Measurements from ENCODE around the gene GRB10. TPM values are rescaled to one million over a fixed set of nuclear protein-coding genes. Genes with fewer than 3 reads are reported as not detected.

Gene GRB10
- total RNA-seq, 1 donor from 2014 or later: 48.6 TPM

DNA sequence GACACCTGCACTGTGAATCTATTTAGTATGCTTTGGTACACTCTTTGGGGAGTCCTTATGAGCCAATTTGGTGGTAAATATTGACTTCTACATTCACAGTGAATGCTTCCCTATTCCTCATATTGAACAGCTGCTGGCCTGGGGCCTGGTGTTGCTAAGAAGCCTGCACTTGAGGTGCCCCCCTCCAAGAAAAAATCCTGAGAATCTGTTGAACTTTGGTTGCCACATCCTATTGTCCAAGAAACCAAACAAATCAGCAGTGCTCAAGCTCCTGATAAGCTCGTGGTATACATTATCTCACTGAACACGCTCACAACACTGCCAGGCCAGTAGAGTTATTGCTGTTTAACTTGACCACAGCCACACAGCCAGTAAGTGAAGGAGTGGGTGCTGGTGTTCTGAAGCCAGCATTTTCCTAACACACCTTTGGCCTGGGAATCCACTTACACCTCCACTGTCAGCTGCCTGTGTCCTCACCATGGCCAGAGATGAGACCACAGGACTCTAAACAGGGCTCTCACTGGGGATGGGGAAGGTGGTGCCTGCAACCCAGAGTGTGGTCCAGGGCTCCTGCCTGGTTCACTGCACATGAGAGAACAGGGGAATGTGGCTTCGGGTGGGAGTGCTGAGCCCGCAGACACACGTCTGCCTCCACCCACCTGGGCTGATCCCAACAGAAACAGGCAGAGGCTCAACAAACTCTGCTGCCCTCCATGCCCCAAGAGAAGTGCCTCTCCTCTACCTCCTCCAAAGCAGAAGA, 224.2 kb downstream of the GRB10 start:
- intact Hi-C loops (cut with DNase I): no loop called here

DNA sequence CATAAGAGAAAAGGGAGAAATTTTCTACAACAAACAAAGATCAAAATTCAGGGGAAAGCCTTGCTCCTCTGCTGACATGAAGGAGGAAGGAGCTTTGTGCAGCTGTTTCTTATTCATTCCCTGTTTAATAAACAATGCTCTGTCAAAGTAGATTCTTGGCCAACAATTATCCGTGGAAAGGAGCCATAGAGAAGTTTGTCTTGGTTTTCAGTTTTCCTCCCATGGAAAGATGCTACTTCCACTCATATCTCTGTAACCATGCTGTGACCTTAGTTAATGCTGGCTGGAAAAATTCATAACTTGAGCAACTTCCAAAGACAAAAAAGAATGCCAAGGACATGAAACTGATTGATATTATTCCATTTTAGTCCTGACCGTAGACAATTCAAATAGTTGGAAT, 225.6 kb downstream of the GRB10 start:
- no peaks in the 10 kb centered on the region for H3K36me3 ChIP-seq
- no peaks in the 10 kb centered on the region for H3K4me1 ChIP-seq
- DNase-seq (ENCODE audit: extremely low spot score in 2 of 2): no peak
- intact Hi-C loops (cut with DNase I): no loop called here
- H3K4me3 ChIP-seq: no peak overlapping the region
- no peaks in the 10 kb centered on the region for H3K9me3 ChIP-seq
- H3K27me3 ChIP-seq: no peaks in the 10 kb centered on the region
- H3K27ac ChIP-seq: no peak overlapping the region
- TF ChIP-seq POLR2AphosphoS5 (IDR thresholded peaks at IDR 0.05; ENCODE audit: insufficient read depth in 1 of 2, low read depth in 1 of 2): no peak
- no peak for TF ChIP-seq CTCF (IDR thresholded peaks at IDR 0.05)

More for the DNA sequence above, 224.2 kb downstream of the GRB10 start:
- Histone ChIP-seq H3K4me3 (no peak overlapping the region), H3K27me3 (no peaks in the 10 kb centered on the region), H3K27ac (no peak overlapping the region), H3K9me3 (no peaks in the 10 kb centered on the region), H3K36me3 (no peaks in the 10 kb centered on the region), H3K4me1 (no peaks in the 10 kb centered on the region)
- no peak for TF ChIP-seq POLR2A (IDR thresholded peaks at IDR 0.05)
- no peak for TF ChIP-seq CTCF (IDR thresholded peaks at IDR 0.05)
- TF ChIP-seq POLR2AphosphoS5 (IDR thresholded peaks at IDR 0.05; ENCODE audit: insufficient read depth in 1 of 2, low read depth in 1 of 2): no peak
- DNase-seq (ENCODE audit: extremely low spot score in 2 of 2): no peak

DNA sequence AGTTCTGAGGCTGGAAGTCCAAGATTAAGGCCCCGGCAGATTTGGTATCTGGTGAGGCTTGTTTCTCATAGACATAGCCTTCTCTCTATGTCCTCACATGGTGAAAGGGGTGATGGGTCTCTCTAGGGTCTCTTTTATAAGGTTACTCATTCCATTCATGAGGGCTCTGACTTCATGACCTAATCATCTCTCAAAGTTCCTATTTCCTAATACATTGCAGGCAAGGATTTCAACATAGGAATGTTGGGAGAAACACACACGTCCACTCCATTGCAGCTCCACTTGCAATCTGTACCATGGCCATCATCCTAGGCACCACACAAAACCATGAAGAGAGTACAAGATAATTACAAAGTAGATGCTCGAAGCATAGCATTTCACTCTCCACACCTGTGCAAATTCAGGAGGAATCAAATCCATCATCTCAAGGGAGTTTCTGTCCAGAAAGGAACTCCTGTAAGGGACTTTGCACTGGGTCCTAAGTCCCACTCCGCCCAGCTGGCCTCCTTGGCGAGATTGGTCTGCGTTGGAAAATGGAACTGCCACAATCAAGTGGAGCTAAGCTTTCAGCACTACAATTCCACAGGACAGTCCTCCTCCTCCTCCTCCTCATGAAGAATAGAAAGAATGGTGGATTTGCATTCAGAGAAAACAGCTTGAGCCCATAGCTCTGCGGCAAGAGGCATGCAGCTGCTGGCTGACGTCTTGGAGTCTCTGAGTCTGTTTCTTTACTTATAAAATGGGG, 226.3 kb downstream of the GRB10 start:
- Histone ChIP-seq H3K4me1 (no peaks in the 10 kb centered on the region), H3K27ac (no peak overlapping the region), H3K9me3 (no peaks in the 10 kb centered on the region), H3K36me3 (no peaks in the 10 kb centered on the region), H3K4me3 (no peak overlapping the region), H3K27me3 (no peaks in the 10 kb centered on the region)
- intact Hi-C loops (cut with DNase I): no loop called here
- TF ChIP-seq CTCF (IDR thresholded peaks at IDR 0.05): no peak
- no peak for TF ChIP-seq POLR2A (IDR thresholded peaks at IDR 0.05)
- no peak for TF ChIP-seq POLR2AphosphoS5 (IDR thresholded peaks at IDR 0.05; ENCODE audit: insufficient read depth in 1 of 2, low read depth in 1 of 2)
- DNase-seq (ENCODE audit: extremely low spot score in 2 of 2): no peak

DNA sequence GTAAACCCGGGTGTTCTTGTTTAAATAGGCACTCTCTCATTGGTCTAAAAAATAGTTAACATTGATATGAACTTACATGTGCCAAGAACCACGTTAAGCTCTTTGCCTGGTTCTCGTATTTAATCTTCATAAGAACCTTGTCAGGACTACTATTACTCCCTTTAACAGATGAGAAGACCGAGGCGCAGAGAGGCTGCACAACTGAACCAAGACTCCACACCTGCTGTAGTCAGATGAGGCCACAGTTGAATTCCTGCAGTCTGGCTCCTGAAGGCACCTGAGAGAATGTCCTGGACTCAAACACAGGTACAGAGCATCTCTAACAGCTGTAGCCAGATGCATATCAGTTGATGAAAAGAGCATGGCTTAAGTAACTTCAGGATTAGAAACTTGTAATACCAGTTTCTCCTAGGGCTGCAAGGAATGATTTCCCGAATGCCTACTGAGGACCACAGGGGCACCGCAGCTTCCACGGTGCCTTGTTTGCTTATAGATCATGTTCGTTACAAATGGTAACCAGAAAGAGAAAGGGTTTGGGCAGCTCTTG, 227.0 kb downstream of the GRB10 start:
- no peaks in the 10 kb centered on the region for H3K9me3 ChIP-seq
- H3K4me1 ChIP-seq: no peaks in the 10 kb centered on the region
- no peak for DNase-seq (ENCODE audit: extremely low spot score in 2 of 2)
- TF ChIP-seq POLR2A (IDR thresholded peaks at IDR 0.05) (no peak), POLR2AphosphoS5 (IDR thresholded peaks at IDR 0.05; ENCODE audit: insufficient read depth in 1 of 2, low read depth in 1 of 2) (no peak), CTCF (IDR thresholded peaks at IDR 0.05) (no peak)
- no peak overlapping the region for H3K4me3 ChIP-seq
- intact Hi-C loops (cut with DNase I): no loop called here
- H3K27me3 ChIP-seq: no peaks in the 10 kb centered on the region
- no peaks in the 10 kb centered on the region for H3K36me3 ChIP-seq
- H3K27ac ChIP-seq: no peak overlapping the region
